ENCODE data around the gene UFC1. TPM values are rescaled to one million over a fixed set of nuclear protein-coding genes. Genes with fewer than 3 reads are reported as not detected.

Gene UFC1
- total RNA-seq, 4 donors from 2014 or later: 60.5 to 83.7 (median 72.8) TPM

- peaks cover 0 to 91% (median 49%) of the 10 kb centered on the region in 3 donors for H3K4me1 ChIP-seq
- ATAC-seq: no peak
- H3K4me3 ChIP-seq: no peak overlapping the region
- H3K36me3 ChIP-seq: peaks cover 0 to 15% of the 10 kb centered on the region in 2 donors
- TF ChIP-seq POLR2A (IDR thresholded peaks at IDR 0.05): no peak
- no peak for TF ChIP-seq EP300 (IDR thresholded peaks at IDR 0.05)
- TF ChIP-seq CTCF (IDR thresholded peaks at IDR 0.05): no peak
- no peak for TF ChIP-seq POLR2AphosphoS5 (IDR thresholded peaks at IDR 0.05)
- WGBS, 2 donors (ENCODE audit: low coverage in 1 of 2): 28 to 65% methylated on average over 4 to 5 of the region's 5 CpGs
- H3K27me3 ChIP-seq: no peaks in the 10 kb centered on the region
- H3K27ac ChIP-seq: peak overlapping the region in 3 of 4 donors; percentile 94 to 96 (median 96)
- no peaks in the 10 kb centered on the region for H3K9me3 ChIP-seq
Measured at GRCh38 chr1:161199506-161200139, 45.8 kb downstream of the UFC1 start.

- H3K4me3 ChIP-seq: peak overlapping the region in 1 of 2 donors; percentile 81
- no peaks in the 10 kb centered on the region for H3K9me3 ChIP-seq
- H3K27me3 ChIP-seq: no peaks in the 10 kb centered on the region
- peaks cover 0 to 92% (median 49%) of the 10 kb centered on the region in 3 donors for H3K4me1 ChIP-seq
- 53 to 67% methylated on average over 2 to 3 of the region's 5 CpGs for WGBS, 2 donors (ENCODE audit: low coverage in 1 of 2)
- H3K27ac ChIP-seq: peak overlapping the region; percentile 94 to 97 (median 96)
- TF ChIP-seq CTCF (IDR thresholded peaks at IDR 0.05) (no peak), POLR2AphosphoS5 (IDR thresholded peaks at IDR 0.05) (no peak), POLR2A (IDR thresholded peaks at IDR 0.05) (no peak), EP300 (IDR thresholded peaks at IDR 0.05) (no peak)
- no peak for ATAC-seq
- H3K36me3 ChIP-seq: peaks cover 0 to 17% of the 10 kb centered on the region in 2 donors
Measured at GRCh38 chr1:161200421-161200991, 46.7 kb downstream of the UFC1 start.

- Histone ChIP-seq H3K36me3 (peaks cover 0 to 21% of the 10 kb centered on the region in 2 donors), H3K9me3 (no peaks in the 10 kb centered on the region), H3K27me3 (no peaks in the 10 kb centered on the region), H3K4me1 (peaks cover 0 to 92% (median 49%) of the 10 kb centered on the region in 3 donors), H3K4me3 (peak overlapping the region; percentile 31 to 81), H3K27ac (peak overlapping the region; percentile 94 to 97 (median 96))
- ATAC-seq: peak; percentile 50
- WGBS, 2 donors (ENCODE audit: low coverage in 1 of 2): 8% methylated on average over 12 of the region's 13 CpGs; no CpG with 5 or more reads in 1 of the 2 donors
- TF ChIP-seq EP300 (IDR thresholded peaks at IDR 0.05) (no peak), POLR2AphosphoS5 (IDR thresholded peaks at IDR 0.05) (peak; percentile 50)
Measured at GRCh38 chr1:161200992-161201835, 47.4 kb downstream of the UFC1 start.

GRCh38 chr1:161201836-161202712 lies 48.3 kb downstream of the UFC1 start, which contains the start of gene NDUFS2:
Gene NDUFS2, plus strand, starts transcription at chr1:161202367. Its CDS starts 19 bp downstream, at chr1:161202386.
- no peaks in the 10 kb centered on the region for H3K9me3 ChIP-seq
- peaks cover 0 to 92% (median 49%) of the 10 kb centered on the region in 3 donors for H3K4me1 ChIP-seq
- ATAC-seq: peak; percentile 90
- WGBS, 2 donors (ENCODE audit: low coverage in 1 of 2): 0% methylated on average over 13 to 16 of the region's 53 CpGs
- H3K36me3 ChIP-seq: peaks cover 0 to 30% of the 10 kb centered on the region in 2 donors
- H3K27ac ChIP-seq: peak within 1 kb of the TSS; percentile 94 to 97 (median 96)
- no peaks in the 10 kb centered on the region for H3K27me3 ChIP-seq
- TF ChIP-seq POLR2AphosphoS5 (IDR thresholded peaks at IDR 0.05): peak; percentile 79
- peak; percentile 51 to 60 for TF ChIP-seq POLR2A (IDR thresholded peaks at IDR 0.05)
- TF ChIP-seq EP300 (IDR thresholded peaks at IDR 0.05): no peak
- H3K4me3 ChIP-seq: peak within 1 kb of the TSS; percentile 56 to 81

- no peaks in the 10 kb centered on the region for H3K9me3 ChIP-seq
- H3K4me1 ChIP-seq: peaks cover 0 to 85% (median 17%) of the 10 kb centered on the region in 3 donors
- peak; percentile 39 for ATAC-seq
- TF ChIP-seq POLR2AphosphoS5 (IDR thresholded peaks at IDR 0.05) (peak; percentile 2), POLR2A (IDR thresholded peaks at IDR 0.05) (no peak)
- WGBS, 2 donors (ENCODE audit: low coverage in 1 of 2): 31 to 88% methylated on average over 6 to 9 of the region's 12 CpGs
- no peak overlapping the region for H3K4me3 ChIP-seq
- H3K27me3 ChIP-seq: no peaks in the 10 kb centered on the region
- peaks cover 0 to 75% of the 10 kb centered on the region in 2 donors for H3K36me3 ChIP-seq
- H3K27ac ChIP-seq: peak overlapping the region; percentile 34 to 96 (median 82)
Measured at GRCh38 chr1:161206411-161207140, 52.8 kb downstream of the UFC1 start.

Measured in gastroesophageal sphincter (tissue), 4 donors.